ENCODE results near the gene EBP. TPM values are rescaled to one million over a fixed set of nuclear protein-coding genes. Genes with fewer than 3 reads are reported as not detected.

EBP gene
- total and polyA plus RNA-seq, 2 donors (not counting 1 experiment from before 2014, with no cell fraction given): 61.0 to 93.5 TPM

- no peaks in the 10 kb centered on the region for H4K20me1 ChIP-seq (ENCODE audit: control insufficient read depth, extremely low read depth, insufficient read depth, low read length)
- H2AFZ ChIP-seq (ENCODE audit: low read length): no peak overlapping the region
- H3K9ac ChIP-seq (ENCODE audit: insufficient read depth, low read length): no peak overlapping the region
- TF ChIP-seq EZH2 (IDR thresholded peaks at IDR 0.05; ENCODE audit: low read length, missing control alignments) (no peak), CTCF (conservative IDR thresholded peaks at IDR 0.05 in 1 of 2, IDR thresholded peaks at IDR 0.05 in 1 of 2; ENCODE audit: low read depth in 1 of 2, low read length in 2 of 2) (no peak)
- no peak overlapping the region for H3K27ac ChIP-seq (ENCODE audit: insufficient read depth, low read length)
- no peaks in the 10 kb centered on the region for H3K27me3 ChIP-seq (ENCODE audit: control insufficient read depth, insufficient read depth, low read length)
- H3K4me1 ChIP-seq (ENCODE audit: control insufficient read depth, extremely low read depth, insufficient read depth, low read length): peaks cover 3% of the 10 kb centered on the region
- H3K4me3 ChIP-seq (replicated peaks in 1 of 4; ENCODE audit: control extremely low read depth in 1 of 4, insufficient read depth in 1 of 4, low read depth in 3 of 4, low read length in 4 of 4): no peak overlapping the region
- no peaks in the 10 kb centered on the region for H3K36me3 ChIP-seq (ENCODE audit: control insufficient read depth, insufficient read depth, low read length)
- peaks cover 24% of the 10 kb centered on the region for H3K79me2 ChIP-seq (ENCODE audit: control insufficient read depth, insufficient read depth, low read length)
- DNase-seq (ENCODE audit: low read depth in 2 of 2): no peak
- no peak overlapping the region for H3K4me2 ChIP-seq (ENCODE audit: extremely low read depth, insufficient read depth, low read length)
- H3K9me3 ChIP-seq (ENCODE audit: control insufficient read depth, insufficient read depth, low read depth, low read length): no peaks in the 10 kb centered on the region
These were observed 43.5 kb upstream of the EBP start for GRCh38 chrX:48477960-48478755.

GRCh38 chrX:48478806-48479205, 42.8 kb upstream of the EBP start:
- Histone ChIP-seq H4K20me1 (ENCODE audit: control insufficient read depth, extremely low read depth, insufficient read depth, low read length) (no peaks in the 10 kb centered on the region), H3K9me3 (ENCODE audit: control insufficient read depth, insufficient read depth, low read depth, low read length) (no peaks in the 10 kb centered on the region), H3K79me2 (ENCODE audit: control insufficient read depth, insufficient read depth, low read length) (peaks cover 24% of the 10 kb centered on the region), H3K4me1 (ENCODE audit: control insufficient read depth, extremely low read depth, insufficient read depth, low read length) (peaks cover 3% of the 10 kb centered on the region), H3K27ac (ENCODE audit: insufficient read depth, low read length) (no peak overlapping the region), H3K27me3 (ENCODE audit: control insufficient read depth, insufficient read depth, low read length) (no peaks in the 10 kb centered on the region), H3K4me3 (replicated peaks in 1 of 4; ENCODE audit: control extremely low read depth in 1 of 4, insufficient read depth in 1 of 4, low read depth in 3 of 4, low read length in 4 of 4) (no peak overlapping the region), H2AFZ (ENCODE audit: low read length) (no peak overlapping the region), H3K9ac (ENCODE audit: insufficient read depth, low read length) (no peak overlapping the region), H3K4me2 (ENCODE audit: extremely low read depth, insufficient read depth, low read length) (no peak overlapping the region), H3K36me3 (ENCODE audit: control insufficient read depth, insufficient read depth, low read length) (no peaks in the 10 kb centered on the region)
- no peak for TF ChIP-seq EZH2 (IDR thresholded peaks at IDR 0.05; ENCODE audit: low read length, missing control alignments)
- no peak for TF ChIP-seq CTCF (conservative IDR thresholded peaks at IDR 0.05 in 1 of 2, IDR thresholded peaks at IDR 0.05 in 1 of 2; ENCODE audit: low read depth in 1 of 2, low read length in 2 of 2)
- no peak for DNase-seq (ENCODE audit: low read depth in 2 of 2)

- no peak overlapping the region for H3K4me2 ChIP-seq (ENCODE audit: extremely low read depth, insufficient read depth, low read length)
- DNase-seq (ENCODE audit: low read depth in 2 of 2): no peak
- no peak overlapping the region for H3K27ac ChIP-seq (ENCODE audit: insufficient read depth, low read length)
- H3K36me3 ChIP-seq (ENCODE audit: control insufficient read depth, insufficient read depth, low read length): no peaks in the 10 kb centered on the region
- H3K9ac ChIP-seq (ENCODE audit: insufficient read depth, low read length): no peak overlapping the region
- TF ChIP-seq CTCF (conservative IDR thresholded peaks at IDR 0.05 in 1 of 2, IDR thresholded peaks at IDR 0.05 in 1 of 2; ENCODE audit: low read depth in 1 of 2, low read length in 2 of 2): no peak
- TF ChIP-seq EZH2 (IDR thresholded peaks at IDR 0.05; ENCODE audit: low read length, missing control alignments): no peak
- no peaks in the 10 kb centered on the region for H3K9me3 ChIP-seq (ENCODE audit: control insufficient read depth, insufficient read depth, low read depth, low read length)
- no peaks in the 10 kb centered on the region for H4K20me1 ChIP-seq (ENCODE audit: control insufficient read depth, extremely low read depth, insufficient read depth, low read length)
- H2AFZ ChIP-seq (ENCODE audit: low read length): no peak overlapping the region
- no peaks in the 10 kb centered on the region for H3K27me3 ChIP-seq (ENCODE audit: control insufficient read depth, insufficient read depth, low read length)
- no peaks in the 10 kb centered on the region for H3K4me1 ChIP-seq (ENCODE audit: control insufficient read depth, extremely low read depth, insufficient read depth, low read length)
- peaks cover 24% of the 10 kb centered on the region for H3K79me2 ChIP-seq (ENCODE audit: control insufficient read depth, insufficient read depth, low read length)
- no peak overlapping the region for H3K4me3 ChIP-seq (replicated peaks in 1 of 4; ENCODE audit: control extremely low read depth in 1 of 4, insufficient read depth in 1 of 4, low read depth in 3 of 4, low read length in 4 of 4)
These were observed 41.5 kb upstream of the EBP start for GRCh38 chrX:48480142-48480541.

Measured in fibroblast of lung (primary cell).